AG09319 (cell line): ENCODE data around the gene PLCL1.

ENCODE experiments used
- DNase-seq: peaks from one replicate; pipeline ENCODE4 v3.0.0-alpha.2; 2010; ENCODE audit warnings: low read depth; ENCODE audit errors: extremely low read depth
- CTCF ChIP-seq: IDR thresholded peaks from 2 replicates; pipeline ENCODE4 v1.5.1; 2011; ENCODE audit warnings: low read depth, mild to moderate bottlenecking, inconsistent platforms, low read length, moderate library complexity

Gene PLCL1

DNA sequence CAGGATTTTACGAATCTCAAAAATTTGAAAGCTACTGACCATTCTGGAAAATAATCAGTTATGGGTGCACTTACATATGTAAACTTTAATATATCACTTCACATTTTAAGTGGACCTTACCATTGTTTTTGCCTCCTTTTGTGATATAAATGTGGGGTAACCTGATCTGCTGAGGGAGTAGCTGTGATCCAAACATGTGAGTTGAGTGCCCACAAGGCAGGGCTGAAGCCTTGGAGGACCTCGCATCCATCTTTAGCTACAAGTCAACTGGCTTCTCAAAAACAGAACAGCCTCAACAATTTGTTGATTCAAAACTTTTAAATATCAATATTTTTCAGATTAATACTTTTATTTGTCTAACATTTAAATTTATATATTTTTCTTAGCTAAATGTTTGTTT lies 178.2 kb downstream of the PLCL1 start:
- no peak for DNase-seq
- TF ChIP-seq CTCF: no peak

DNA sequence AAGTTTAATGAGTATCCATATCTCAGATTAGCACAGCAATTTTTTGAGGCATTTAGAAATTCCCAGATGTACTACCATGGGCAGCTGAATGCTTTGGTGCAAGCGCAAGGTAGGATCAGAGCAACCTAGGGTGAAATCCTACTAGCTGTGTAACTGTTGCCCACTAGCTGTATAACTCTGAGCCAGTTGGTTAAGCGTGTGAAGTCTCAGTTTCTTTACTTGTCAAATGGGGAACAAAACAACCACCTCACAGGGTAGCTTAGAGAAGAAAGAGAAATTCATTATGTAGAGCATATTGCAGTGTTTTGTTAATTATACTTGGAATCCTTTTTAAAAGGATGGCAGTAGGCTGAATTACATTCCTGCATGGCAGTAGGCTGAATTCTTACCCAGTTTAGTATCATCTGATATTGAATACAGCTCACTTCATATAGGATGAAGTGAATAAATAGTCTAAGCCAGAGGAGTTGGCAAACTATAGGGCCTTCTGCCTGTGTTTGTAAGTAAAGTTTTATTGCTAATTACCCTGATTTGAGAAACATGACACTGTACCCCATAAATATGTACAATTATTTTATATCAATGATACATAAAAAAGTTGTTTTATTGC lies 180.7 kb downstream of the PLCL1 start:
- no peak for TF ChIP-seq CTCF
- no peak for DNase-seq

GRCh38 chr2:197986977-197987376 lies 182.6 kb downstream of the PLCL1 start:
- no peak for TF ChIP-seq CTCF

GRCh38 chr2:197990356-197990755 lies 186.0 kb downstream of the PLCL1 start:
- TF ChIP-seq CTCF: no peak
- no peak for DNase-seq

More at GRCh38 chr2:197986977-197987376, 182.6 kb downstream of the PLCL1 start:
- no peak for DNase-seq

DNA sequence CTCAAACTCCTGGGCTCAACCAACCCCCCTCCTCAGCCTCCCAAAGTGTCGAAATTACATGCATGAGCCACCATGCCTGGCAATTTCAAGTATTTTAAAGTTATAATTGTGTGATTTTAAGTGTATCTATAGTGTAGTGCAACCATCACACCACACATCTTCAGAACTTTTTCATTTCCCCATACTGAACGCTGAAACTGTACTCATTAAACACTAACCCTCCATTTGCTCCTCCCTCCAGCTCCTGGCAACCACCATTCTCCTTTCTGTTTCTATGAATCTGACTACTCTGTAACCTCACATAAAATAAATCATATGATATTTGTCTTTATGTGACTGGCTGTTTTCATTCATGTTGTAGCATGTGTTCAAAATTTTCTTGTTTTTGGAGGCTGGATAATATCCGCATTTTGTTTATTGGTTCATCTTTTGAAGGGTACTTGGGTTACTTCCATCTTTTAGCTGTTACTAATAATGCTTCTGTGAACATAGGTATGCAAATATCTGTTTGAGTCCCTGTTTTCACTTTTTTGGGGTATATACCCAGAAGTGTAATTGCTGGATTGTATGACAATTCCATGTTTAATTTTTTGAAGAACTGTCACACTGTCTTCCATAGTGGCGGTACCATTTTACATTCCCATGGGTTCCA lies 188.2 kb downstream of the PLCL1 start:
- no peak for DNase-seq
- no peak for TF ChIP-seq CTCF

- no peak for DNase-seq
- TF ChIP-seq CTCF: no peak
Measured at GRCh38 chr2:197993363-197993762, 189.0 kb downstream of the PLCL1 start.

GRCh38 chr2:197993830-197994229 lies 189.4 kb downstream of the PLCL1 start:
- DNase-seq: no peak

More at GRCh38 chr2:197993830-197994229, 189.4 kb downstream of the PLCL1 start:
- no peak for TF ChIP-seq CTCF
